ENCODE data around the gene EXOSC7.

Gene EXOSC7

GRCh38 chr3:45056608-45057301, 80.7 kb downstream of the EXOSC7 start:
- no peak for ATAC-seq

DNA sequence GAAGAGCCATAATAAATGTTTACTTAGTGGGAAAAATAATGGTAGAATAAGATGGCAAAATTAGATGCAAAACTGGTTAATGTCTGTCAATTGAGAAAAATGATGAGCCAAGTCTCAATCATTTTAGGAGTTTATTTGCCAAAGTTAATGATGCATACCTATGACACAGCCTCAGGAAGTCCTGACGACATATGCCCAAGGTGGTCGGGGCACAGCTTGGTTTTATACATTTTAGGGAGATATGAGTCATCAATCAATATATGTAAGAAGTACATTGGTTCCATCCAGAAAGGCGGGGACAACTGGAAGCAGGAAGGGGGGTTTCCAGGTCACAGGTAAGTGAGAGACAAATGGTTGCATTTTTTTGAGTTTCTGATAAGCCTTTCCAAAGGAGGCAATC, 81.5 kb downstream of the EXOSC7 start:
- ATAC-seq, result no peak

DNA sequence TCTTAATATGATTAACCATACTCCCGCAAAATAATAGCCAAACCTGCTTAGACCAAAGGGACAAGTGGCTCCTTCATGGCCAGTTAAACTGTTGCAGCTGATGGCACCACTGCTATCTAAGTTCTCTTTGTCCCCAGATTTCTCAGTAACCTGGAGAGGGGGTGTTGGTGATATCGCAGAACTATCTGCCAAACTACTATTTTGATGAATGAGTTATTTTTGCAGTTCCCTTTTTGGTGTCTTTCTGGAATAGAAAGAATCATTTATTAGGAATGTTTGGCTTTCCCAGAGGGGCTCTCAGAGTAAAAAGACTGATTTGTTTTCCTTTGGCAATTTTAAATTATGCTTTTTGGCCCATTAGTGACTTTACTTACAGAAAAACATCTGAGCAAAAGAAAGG, 83.1 kb downstream of the EXOSC7 start:
- ATAC-seq, result no peak

- no peak for ATAC-seq
Measured at GRCh38 chr3:45060165-45060892, 84.3 kb downstream of the EXOSC7 start.

All from activated CD4-positive, CD25-positive, alpha-beta regulatory T cell treated with anti-CD3 and anti-CD28 coated beads, Interleukin-2, amount 50 U/mL, for 24 hours (primary cell).